OCI-LY7 (cell line): Measurements from ENCODE around the gene KLRC1. TPM values are rescaled to one million over a fixed set of nuclear protein-coding genes. Genes with fewer than 3 reads are reported as not detected.

Experiments used
- BruUV-seq: library from RNA; stranded (reverse); fragments of 400-500 nt; replicated peaks from 2 replicates; lab custom pipeline; 2021; lab: Mats Ljungman, UMichigan
- CTCF ChIA-PET: fragments of 300-600 bp; sonication (Branson Sonifier 250); formaldehyde crosslinking; loops from one replicate; lab custom pipeline; 2022; ENCODE audit warnings: antibody characterized with exemption; ENCODE audit not compliant: unreplicated experiment; lab: Charles Lee
- POLR2A ChIA-PET: fragments of 300-600 bp; sonication (Branson Sonifier 250); formaldehyde crosslinking; loops from one replicate; lab custom pipeline; 2022; ENCODE audit warnings: antibody characterized with exemption; lab: Charles Lee
- DNase-seq: peaks from one replicate; pipeline ENCODE4 v3.0.0-alpha.2; 2015; ENCODE audit warnings: low spot score
- H2AFZ ChIP-seq: fragments of 200-600 bp; sonication (generic), shearing (Covaris generic); 2 replicates; pipeline ENCODE4 v1.6.1; 2014; ENCODE audit warnings: mild to moderate bottlenecking, antibody characterized with exemption, low read length, moderate library complexity
- H3K27ac ChIP-seq: fragments of 200-600 bp; sonication (generic); 2 replicates; pipeline ENCODE4 v1.5.1; 2014; ENCODE audit warnings: mixed run types, low read depth, mild to moderate bottlenecking, moderate library complexity, low read length, inconsistent platforms; ENCODE audit not compliant: poor library complexity, severe bottlenecking
- H3K36me3 ChIP-seq: fragments of 200-600 bp; sonication (generic); 2 replicates; pipeline ENCODE4 v1.6.1; 2014; ENCODE audit warnings: mild to moderate bottlenecking, antibody characterized with exemption, low read length, moderate library complexity, mixed read lengths; ENCODE audit not compliant: insufficient read depth
- H3K4me1 ChIP-seq: fragments of 200-600 bp; sonication (generic); 2 replicates; pipeline ENCODE4 v1.5.1; 2014; ENCODE audit warnings: mild to moderate bottlenecking, low read length; ENCODE audit not compliant: insufficient read depth, poor library complexity, severe bottlenecking
- H3K4me2 ChIP-seq: fragments of 200-600 bp; sonication (generic); 2 replicates; pipeline ENCODE4 v1.6.1; 2014; ENCODE audit warnings: mild to moderate bottlenecking, low read length
- H3K4me3 ChIP-seq: fragments of 200-600 bp; sonication (generic); 2 replicates; pipeline ENCODE4 v1.5.1; 2014; ENCODE audit warnings: mild to moderate bottlenecking, low read depth, low read length; ENCODE audit not compliant: poor library complexity, severe bottlenecking
- H3K79me2 ChIP-seq: fragments of 200-600 bp; sonication (generic); 2 replicates; pipeline ENCODE4 v1.6.1; 2016; ENCODE audit warnings: low read depth, mild to moderate bottlenecking, low read length, moderate library complexity, mixed read lengths; ENCODE audit not compliant: insufficient read depth
- H3K9me2 ChIP-seq: fragments of 200-600 bp; sonication (generic); 2 replicates; pipeline ENCODE4 v1.6.1; 2016; ENCODE audit warnings: mild to moderate bottlenecking, low read length, mixed read lengths; ENCODE audit not compliant: insufficient read depth
- H3K9me3 ChIP-seq: fragments of 200-600 bp; sonication (generic); 2 replicates; pipeline ENCODE4 v1.6.1; 2014; ENCODE audit warnings: mild to moderate bottlenecking, mixed run types, low read length, mixed read lengths
- H4K20me1 ChIP-seq: fragments of 200-600 bp; sonication (generic); 2 replicates; pipeline ENCODE4 v1.6.1; 2014; ENCODE audit warnings: mild to moderate bottlenecking, antibody characterized with exemption, low read length, moderate library complexity, mixed read lengths; ENCODE audit not compliant: insufficient read depth
- EZH2phosphoT487 ChIP-seq: fragments of 200-600 bp; sonication (generic); IDR thresholded peaks from 2 replicates; pipeline ENCODE4 v1.6.1; 2018; ENCODE audit warnings: low read depth, borderline replicate concordance, mild to moderate bottlenecking, mixed run types, antibody characterized with exemption, low read length, moderate library complexity, mixed read lengths
- intact Hi-C: fragments of 100-400 bp; cut with micrococcal nuclease; formaldehyde crosslinking; loops from one replicate; pipeline ENCODE4 v1.10.0; 2022; ENCODE audit not compliant: unreplicated experiment
- total RNA-seq, 2 experiments: library from RNA; depleted of rRNA in 1 of 2; stranded (reverse); fragments of >200 nt in 1 of 2; shearing (Covaris generic) in 1 of 2; gene quantifications; 2 replicates each; pipeline ENCODE4 v1.2.3, GENCODE V29; 2014 to 2022
- TF ChIP-seq, protein P1 (sequence below): fragments of 200-600 bp; sonication (generic); conservative IDR thresholded peaks from 2 replicates; pipeline ENCODE4 v1.5.1; 2014; ENCODE audit warnings: mild to moderate bottlenecking, antibody characterized with exemption, low read length, moderate library complexity, mixed read lengths

The KLRC1 gene
- total RNA-seq, 2 experiments from 2014 or later = 0.36 to 1.2 TPM

GRCh38 chr12:10469701-10470100 lies 16.5 kb upstream of the KLRC1 start:
- POLR2A ChIA-PET = no interaction called here
- Histone ChIP-seq H3K4me1 (no peaks in the 10 kb centered on the region), H3K9me2 (no peaks in the 10 kb centered on the region), H3K9me3 (peaks cover 8% of the 10 kb centered on the region; the same call in 1 of the 2 replicates), H4K20me1 (no peaks in the 10 kb centered on the region), H3K4me3 (no peak overlapping the region), H3K27ac (no peak overlapping the region), H2AFZ (no peak overlapping the region), H3K4me2 (no peak overlapping the region), H3K36me3 (no peaks in the 10 kb centered on the region; the same call in 1 of the 2 replicates), H3K79me2 (no peaks in the 10 kb centered on the region)
- intact Hi-C loops = no loop called here
- DNase-seq = no peak
- no TSS peak for BruUV-seq
- CTCF ChIA-PET = no interaction called here
- no peak for TF ChIP-seq EZH2phosphoT487
- TF ChIP-seq, protein P1, sequence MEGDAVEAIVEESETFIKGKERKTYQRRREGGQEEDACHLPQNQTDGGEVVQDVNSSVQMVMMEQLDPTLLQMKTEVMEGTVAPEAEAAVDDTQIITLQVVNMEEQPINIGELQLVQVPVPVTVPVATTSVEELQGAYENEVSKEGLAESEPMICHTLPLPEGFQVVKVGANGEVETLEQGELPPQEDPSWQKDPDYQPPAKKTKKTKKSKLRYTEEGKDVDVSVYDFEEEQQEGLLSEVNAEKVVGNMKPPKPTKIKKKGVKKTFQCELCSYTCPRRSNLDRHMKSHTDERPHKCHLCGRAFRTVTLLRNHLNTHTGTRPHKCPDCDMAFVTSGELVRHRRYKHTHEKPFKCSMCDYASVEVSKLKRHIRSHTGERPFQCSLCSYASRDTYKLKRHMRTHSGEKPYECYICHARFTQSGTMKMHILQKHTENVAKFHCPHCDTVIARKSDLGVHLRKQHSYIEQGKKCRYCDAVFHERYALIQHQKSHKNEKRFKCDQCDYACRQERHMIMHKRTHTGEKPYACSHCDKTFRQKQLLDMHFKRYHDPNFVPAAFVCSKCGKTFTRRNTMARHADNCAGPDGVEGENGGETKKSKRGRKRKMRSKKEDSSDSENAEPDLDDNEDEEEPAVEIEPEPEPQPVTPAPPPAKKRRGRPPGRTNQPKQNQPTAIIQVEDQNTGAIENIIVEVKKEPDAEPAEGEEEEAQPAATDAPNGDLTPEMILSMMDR = no peak

GRCh38 chr12:10466311-10466710 lies 13.1 kb upstream of the KLRC1 start:
- Histone ChIP-seq H3K4me1 (no peaks in the 10 kb centered on the region), H3K9me3 (peaks cover 19% of the 10 kb centered on the region; the same call in 1 of the 2 replicates), H2AFZ (no peak overlapping the region), H3K79me2 (no peaks in the 10 kb centered on the region), H4K20me1 (no peaks in the 10 kb centered on the region), H3K27ac (no peak overlapping the region), H3K4me3 (no peak overlapping the region), H3K4me2 (no peak overlapping the region), H3K9me2 (no peaks in the 10 kb centered on the region), H3K36me3 (no peaks in the 10 kb centered on the region; the same call in 1 of the 2 replicates)
- ChIA-PET CTCF (no interaction called here), POLR2A (no interaction called here)
- BruUV-seq = no TSS peak
- TF ChIP-seq EZH2phosphoT487 = no peak
- TF ChIP-seq, protein P1 = no peak
- DNase-seq = no peak
- intact Hi-C loops = no loop called here

- no peak overlapping the region for H3K4me2 ChIP-seq
- ChIA-PET CTCF (no interaction called here), POLR2A (interaction anchor here (0.6 kb wide), 1 partner anchor 736 kb away, joined by 3 read pairs; no protein-coding TSS in a partner anchor)
- intact Hi-C loops = no loop called here
- TF ChIP-seq, protein P1 = no peak
- no peak for TF ChIP-seq EZH2phosphoT487
- H2AFZ ChIP-seq = no peak overlapping the region
- no TSS peak for BruUV-seq
- no peak for DNase-seq
- H3K4me3 ChIP-seq = no peak overlapping the region
- no peaks in the 10 kb centered on the region for H3K9me2 ChIP-seq
- H4K20me1 ChIP-seq = no peaks in the 10 kb centered on the region
- peaks cover 9% of the 10 kb centered on the region for H3K4me1 ChIP-seq
- H3K79me2 ChIP-seq = no peaks in the 10 kb centered on the region
- H3K27ac ChIP-seq = no peak overlapping the region
- peaks cover 5% of the 10 kb centered on the region; the same call in 1 of the 2 replicates for H3K36me3 ChIP-seq
- peaks cover 23% of the 10 kb centered on the region; the same call in 1 of the 2 replicates for H3K9me3 ChIP-seq
Observed at GRCh38 chr12:10457760-10458159, 4.6 kb upstream of the KLRC1 start.
